Measurements from ENCODE around the gene FAM114A1. TPM values are rescaled to one million over a fixed set of nuclear protein-coding genes. Genes with fewer than 3 reads are reported as not detected.

FAM114A1 gene
- total RNA-seq, 2 experiments from 2014 or later, result not detected

- no peaks in the 10 kb centered on the region for H3K27me3 ChIP-seq (ENCODE audit: control insufficient read depth in 1 of 2, insufficient read depth in 2 of 2, low read length in 2 of 2)
- H3K4me1 ChIP-seq (ENCODE audit: insufficient read depth, low read length), result no peaks in the 10 kb centered on the region
- H3K36me3 Mint-ChIP-seq (ENCODE audit: low read depth), result peaks cover 72% of the 10 kb centered on the region
- H3K27me3 Mint-ChIP-seq, result no peaks in the 10 kb centered on the region
- no peak for TF ChIP-seq CTCF (IDR thresholded peaks at IDR 0.05)
- H3K4me3 ChIP-seq (ENCODE audit: low read length), result no peak overlapping the region
- no peak overlapping the region for H3K4me3 Mint-ChIP-seq
- intact Hi-C loops (cut with DNase I, micrococcal nuclease), result no loop called here
- no peak for DNase-seq
- H3K27ac Mint-ChIP-seq, result no peak overlapping the region
- no peaks in the 10 kb centered on the region for H3K9me3 ChIP-seq (ENCODE audit: control insufficient read depth in 1 of 2, insufficient read depth in 1 of 2, low read length in 2 of 2)
- H3K4me1 Mint-ChIP-seq (ENCODE audit: low read depth), result no peaks in the 10 kb centered on the region
- no peak for ATAC-seq (ENCODE audit: poor library complexity)
- H3K9me3 Mint-ChIP-seq, result no peaks in the 10 kb centered on the region
- ChIA-PET CTCF (interaction anchor here (1.2 kb wide), 1 partner anchor 141 kb away, joined by 3 read pairs; no protein-coding TSS in a partner anchor), POLR2A (interaction anchor here (0.8 kb wide), 1 partner anchor 9 kb away, joined by 3 read pairs; no protein-coding TSS in a partner anchor)
- H3K27ac ChIP-seq (ENCODE audit: low read depth in 1 of 2, low read length in 2 of 2), result no peak overlapping the region
- peaks cover 31% of the 10 kb centered on the region for H3K36me3 ChIP-seq (ENCODE audit: insufficient read depth, low read length)
Measured at GRCh38 chr4:38994135-38994534, 126.5 kb downstream of the FAM114A1 start.

Small RNA genes lying within 50 kb of the gene (microRNA-seq; reads per million reads assigned to microRNA genes)
- gene MIR574 (ENCODE audit: borderline microRNAs expressed, borderline replicate concordance), result 2.0 reads per million, percentile 5 among the genes with 10 or more reads in this experiment

Other genes with a start within 250 kb of the FAM114A1 start
- 100 to 1,000 TPM; 203 to 204 TPM for gene KLF3, start 203.6 kb upstream of the FAM114A1 start, total RNA-seq
- not detected for gene TLR10, start 84.8 kb upstream of the FAM114A1 start, total RNA-seq
- 10 to 100 TPM; 16.2 to 16.3 TPM for gene TLR1, start 63.0 kb upstream of the FAM114A1 start, total RNA-seq
- gene TLR6, start 11.0 kb upstream of the FAM114A1 start, total RNA-seq, result 1 to 10 TPM in 1 of 2 experiments, under 1 TPM in 1; 0.69 to 1.3 TPM
- gene TMEM156, start 164.6 kb downstream of the FAM114A1 start, total RNA-seq, result 10 to 100 TPM; 18.4 TPM
- 10 to 100 TPM; 17.7 to 18.6 TPM for gene KLHL5, start 194.4 kb downstream of the FAM114A1 start, total RNA-seq

Measured in CD4-positive, alpha-beta T cell (primary cell).